ENCODE data around the gene NMU.

- TF ChIP-seq YY1 (IDR thresholded peaks at IDR 0.05; ENCODE audit: insufficient read depth, insufficient read length) (no peak), ZNF274 (IDR thresholded peaks at IDR 0.05; ENCODE audit: low read depth, low read length) (no peak)
These were observed 530 bp upstream of the NMU start for GRCh38 chr4:55636656-55636999.
